GM21381 (cell line): ENCODE measurements around the gene FRG2.
"Not testable (repeated sequence)": the region's sequence is repeated elsewhere in the genome, so short reads cannot be mapped to it uniquely, and the experiment has no call there.

ENCODE experiments used
- ATAC-seq: cut with Tn5 transposase; IDR thresholded peaks from one replicate; pipeline ENCODE4 v1.9.1; 2021; ENCODE audit warnings: mild to moderate bottlenecking, moderate library complexity; ENCODE audit not compliant: unreplicated experiment

FRG2 gene

GRCh38 chr4:190016369-190017289 is 10.4 kb downstream of the FRG2 start:
- no peak for ATAC-seq

GRCh38 chr4:190015538-190016368 is 11.3 kb downstream of the FRG2 start:
- no peak for ATAC-seq

DNA sequence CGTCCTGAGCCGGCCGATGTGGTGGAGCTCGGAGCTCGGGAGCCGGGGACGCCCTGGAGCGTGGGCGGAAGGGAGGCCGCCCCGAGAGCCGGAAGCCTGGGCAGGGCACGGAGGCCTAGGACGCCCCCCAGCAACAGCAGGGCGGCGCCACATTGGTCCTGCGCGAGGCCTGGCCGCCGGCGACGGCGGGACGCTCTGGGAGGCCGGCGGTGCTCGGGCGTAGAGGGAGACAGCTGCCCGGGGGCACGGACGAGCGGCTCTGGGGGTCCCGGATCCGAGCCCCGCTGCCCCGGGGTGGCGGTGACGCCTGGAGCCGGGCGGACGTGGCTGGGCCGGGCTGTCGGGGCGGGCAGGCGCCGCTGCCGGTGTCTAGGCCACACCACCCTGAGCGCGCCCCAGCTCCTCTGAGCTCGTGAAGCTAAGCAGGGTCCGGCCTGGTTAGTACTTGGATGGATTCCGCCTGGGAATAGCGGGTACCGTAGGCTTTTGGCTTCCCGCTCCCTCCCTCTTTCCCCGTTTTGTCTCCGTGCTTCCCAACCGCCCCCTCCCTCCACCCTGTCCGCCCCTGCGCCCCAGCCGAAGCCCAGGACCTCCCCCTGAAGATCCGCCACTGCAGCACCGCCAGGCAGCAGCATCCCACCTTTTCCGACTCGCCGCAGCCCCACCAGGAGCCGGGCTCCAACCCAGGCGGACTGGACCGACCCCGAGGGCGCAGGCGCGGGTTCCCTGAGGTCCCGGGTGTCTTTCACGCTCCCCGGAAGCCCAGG is 12.1 kb downstream of the FRG2 start:
- no peak for ATAC-seq

- not testable (repeated sequence) for ATAC-seq
Measured at GRCh38 chr4:189989941-189990340, 37.1 kb downstream of the FRG2 start.

DNA sequence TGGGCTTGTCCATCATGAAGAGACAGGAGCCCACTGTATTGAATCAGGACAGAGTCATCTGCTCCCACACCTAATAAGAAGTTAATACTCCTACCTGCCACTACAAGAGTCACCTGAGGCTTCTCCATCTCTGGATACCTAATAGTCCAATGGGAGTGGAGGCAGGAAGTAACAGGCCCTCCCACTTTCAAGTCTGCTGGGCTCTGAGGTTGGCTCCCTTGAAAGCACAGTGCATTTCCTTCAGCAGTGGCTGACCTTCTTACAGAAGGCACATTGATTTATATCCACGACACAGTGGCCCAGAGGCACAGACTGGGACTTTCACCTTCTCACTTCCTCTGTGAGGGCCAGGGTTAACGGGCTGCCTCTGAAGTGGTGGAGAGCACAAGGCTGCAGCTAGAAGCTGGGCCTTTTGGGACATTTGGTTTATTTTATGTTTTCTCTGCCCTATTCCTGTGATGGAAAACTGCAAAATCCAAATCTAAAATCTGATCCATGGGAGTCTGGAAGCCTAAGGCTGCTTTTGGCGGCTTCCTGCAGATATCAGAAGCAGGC is 38.1 kb downstream of the FRG2 start:
- no peak for ATAC-seq

- not testable (repeated sequence) for ATAC-seq
Measured at GRCh38 chr4:189985651-189986243, 41.3 kb downstream of the FRG2 start.

GRCh38 chr4:189984661-189985060 is 42.4 kb downstream of the FRG2 start:
- ATAC-seq: not testable (repeated sequence)

GRCh38 chr4:189983916-189984526 is 43.0 kb downstream of the FRG2 start:
- not testable (repeated sequence) for ATAC-seq

DNA sequence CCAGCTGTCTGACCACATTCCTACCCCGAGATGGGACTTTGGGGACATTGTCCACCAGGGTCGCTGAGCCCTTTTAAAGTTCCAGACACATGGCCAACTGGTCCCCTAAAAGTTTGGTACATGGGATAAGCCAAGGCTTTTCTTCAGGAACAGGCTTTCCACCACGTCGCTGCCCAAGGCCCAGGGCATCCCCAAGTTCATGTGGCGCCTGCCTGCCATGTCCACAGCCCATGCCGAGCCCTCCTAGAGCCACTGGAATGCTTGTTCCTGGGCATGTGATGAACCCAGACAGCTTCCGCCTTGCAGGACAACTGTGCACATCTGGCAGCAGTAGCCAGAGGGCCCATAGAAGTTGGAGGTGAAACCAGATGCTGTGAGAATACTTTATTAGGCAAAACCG is 45.1 kb downstream of the FRG2 start:
- no peak for ATAC-seq

- not testable (repeated sequence) for ATAC-seq
Measured at GRCh38 chr4:189980292-189980691, 46.8 kb downstream of the FRG2 start.

DNA sequence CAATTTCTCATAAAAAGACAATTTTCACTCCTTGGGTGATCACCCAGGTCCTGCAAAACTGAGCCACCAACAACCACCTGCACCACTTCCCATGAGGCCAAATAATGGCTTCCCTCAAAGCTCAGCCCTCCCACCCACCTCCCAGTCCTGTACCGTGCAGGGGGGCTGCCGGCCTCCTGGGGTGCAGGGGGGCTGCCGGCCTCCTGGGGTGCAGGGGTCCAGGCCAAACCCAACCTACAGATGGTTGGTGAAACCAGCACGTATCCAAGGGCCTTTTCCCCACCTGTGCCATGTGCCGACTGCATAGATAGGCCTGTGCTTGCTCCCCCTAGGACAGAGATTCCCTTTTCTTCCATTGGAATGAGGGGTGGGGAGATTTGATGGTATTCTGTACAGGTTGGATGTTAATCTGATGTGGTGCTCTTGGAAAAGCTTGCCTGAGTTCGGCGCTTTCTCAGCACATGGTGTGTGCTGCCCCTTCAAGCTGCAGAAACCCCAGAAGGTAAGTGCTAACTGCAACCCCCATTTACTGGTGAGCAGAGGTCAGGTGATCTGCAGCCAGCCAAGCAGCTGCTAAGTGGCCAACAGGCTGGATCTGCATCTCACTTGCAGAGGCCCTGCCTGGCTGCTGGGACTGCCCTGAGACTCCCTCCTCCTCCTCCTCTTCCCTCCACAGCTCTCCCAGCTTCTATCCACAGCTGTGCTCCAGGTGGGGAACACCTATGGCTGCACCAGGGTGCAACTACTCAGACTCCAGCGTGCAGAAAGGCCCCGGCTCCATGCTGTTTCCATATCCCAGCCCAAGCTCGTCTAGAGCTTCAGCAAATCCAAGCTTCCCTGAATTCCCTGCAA is 47.6 kb downstream of the FRG2 start:
- ATAC-seq: no peak
